Measurements from ENCODE around the gene BARHL1.

BARHL1 gene

GRCh38 chr9:132588098-132588497, 5.7 kb downstream of the BARHL1 start:
- peaks cover 11% of the 10 kb centered on the region for H3K4me1 ChIP-seq (ENCODE audit: control insufficient read depth, insufficient read depth, low read length, unreplicated experiment)
- H2AFZ ChIP-seq (ENCODE audit: low read length, unreplicated experiment), result no peak overlapping the region
- H3K27ac ChIP-seq (ENCODE audit: low read depth, low read length), result no peak overlapping the region
- H3K36me3 ChIP-seq (ENCODE audit: insufficient read depth, low read length), result no peaks in the 10 kb centered on the region
- H3K4me3 ChIP-seq (ENCODE audit: low read depth, low read length), result no peak overlapping the region
- H3K27me3 ChIP-seq (ENCODE audit: insufficient read depth, low read length), result peaks cover 82% of the 10 kb centered on the region
- no peaks in the 10 kb centered on the region for H3K79me2 ChIP-seq (ENCODE audit: control insufficient read depth, insufficient read depth, low read length, unreplicated experiment)

GRCh38 chr9:132588501-132589147, 6.2 kb downstream of the BARHL1 start:
- Histone ChIP-seq H3K4me1 (ENCODE audit: control insufficient read depth, insufficient read depth, low read length, unreplicated experiment) (peaks cover 11% of the 10 kb centered on the region), H3K4me3 (ENCODE audit: low read depth, low read length) (no peak overlapping the region), H3K27ac (ENCODE audit: low read depth, low read length) (no peak overlapping the region), H3K36me3 (ENCODE audit: insufficient read depth, low read length) (no peaks in the 10 kb centered on the region), H3K79me2 (ENCODE audit: control insufficient read depth, insufficient read depth, low read length, unreplicated experiment) (no peaks in the 10 kb centered on the region), H2AFZ (ENCODE audit: low read length, unreplicated experiment) (no peak overlapping the region), H3K27me3 (ENCODE audit: insufficient read depth, low read length) (peaks cover 77% of the 10 kb centered on the region)

- Histone ChIP-seq H3K4me1 (ENCODE audit: control insufficient read depth, insufficient read depth, low read length, unreplicated experiment) (peaks cover 11% of the 10 kb centered on the region), H3K36me3 (ENCODE audit: insufficient read depth, low read length) (no peaks in the 10 kb centered on the region), H2AFZ (ENCODE audit: low read length, unreplicated experiment) (no peak overlapping the region), H3K79me2 (ENCODE audit: control insufficient read depth, insufficient read depth, low read length, unreplicated experiment) (no peaks in the 10 kb centered on the region), H3K27me3 (ENCODE audit: insufficient read depth, low read length) (peaks cover 69% of the 10 kb centered on the region), H3K4me3 (ENCODE audit: low read depth, low read length) (no peak overlapping the region), H3K27ac (ENCODE audit: low read depth, low read length) (no peak overlapping the region)
Measured at GRCh38 chr9:132589148-132590036, 7.0 kb downstream of the BARHL1 start.

- Histone ChIP-seq H3K27ac (ENCODE audit: low read depth, low read length) (no peak overlapping the region), H3K4me1 (ENCODE audit: control insufficient read depth, insufficient read depth, low read length, unreplicated experiment) (peaks cover 6% of the 10 kb centered on the region), H2AFZ (ENCODE audit: low read length, unreplicated experiment) (no peak overlapping the region), H3K36me3 (ENCODE audit: insufficient read depth, low read length) (no peaks in the 10 kb centered on the region), H3K79me2 (ENCODE audit: control insufficient read depth, insufficient read depth, low read length, unreplicated experiment) (no peaks in the 10 kb centered on the region), H3K27me3 (ENCODE audit: insufficient read depth, low read length) (peaks cover 64% of the 10 kb centered on the region), H3K4me3 (ENCODE audit: low read depth, low read length) (no peak overlapping the region)
Measured at GRCh38 chr9:132590037-132590317, 7.6 kb downstream of the BARHL1 start.

DNA sequence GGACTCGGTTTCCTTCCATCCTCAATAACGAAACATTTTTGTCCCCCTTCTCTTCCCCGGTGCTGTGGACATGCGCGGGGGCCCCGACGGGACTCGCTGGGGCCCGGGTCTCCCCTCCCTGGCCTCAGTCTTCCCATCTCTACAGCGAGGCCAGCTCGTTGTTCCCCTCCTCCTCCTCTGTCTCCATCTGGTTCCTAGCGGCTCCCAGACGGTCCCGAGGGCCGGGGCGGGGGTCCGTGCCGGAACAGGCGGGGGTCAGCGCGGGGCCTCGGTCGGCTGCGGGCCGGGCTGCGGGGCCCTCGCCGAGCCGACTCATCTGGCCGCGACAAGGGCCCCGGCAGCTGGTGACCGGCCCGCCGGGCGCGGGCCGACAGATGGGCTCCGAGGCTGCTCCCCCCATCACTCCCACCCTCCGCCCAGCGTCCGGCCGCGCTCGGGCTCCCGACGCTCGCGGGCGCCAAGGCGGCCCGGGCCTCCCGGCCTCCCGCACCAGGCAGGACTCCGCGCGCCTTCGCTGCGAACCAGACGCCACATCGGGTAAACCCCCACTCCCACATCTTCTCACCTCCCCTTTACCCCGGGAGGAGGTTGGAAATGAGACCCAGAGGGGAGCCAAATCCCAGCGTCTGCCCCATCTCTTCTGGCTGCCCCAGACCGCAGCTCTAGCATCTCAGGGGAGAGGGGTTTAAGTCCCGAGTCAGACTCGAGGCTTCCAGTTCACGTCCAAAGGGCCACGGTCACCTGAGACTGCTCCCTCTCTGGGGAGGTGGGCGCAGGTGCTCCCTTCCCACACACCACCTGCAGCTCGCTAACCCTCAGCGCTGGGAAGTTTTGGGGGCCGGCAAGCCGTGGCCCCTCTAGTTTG, 8.1 kb downstream of the BARHL1 start:
- Histone ChIP-seq H3K4me3 (ENCODE audit: low read depth, low read length) (no peak overlapping the region), H3K4me1 (ENCODE audit: control insufficient read depth, insufficient read depth, low read length, unreplicated experiment) (peaks cover under 1% of the 10 kb centered on the region), H3K27me3 (ENCODE audit: insufficient read depth, low read length) (peaks cover 58% of the 10 kb centered on the region), H3K36me3 (ENCODE audit: insufficient read depth, low read length) (no peaks in the 10 kb centered on the region), H3K79me2 (ENCODE audit: control insufficient read depth, insufficient read depth, low read length, unreplicated experiment) (no peaks in the 10 kb centered on the region), H3K27ac (ENCODE audit: low read depth, low read length) (no peak overlapping the region), H2AFZ (ENCODE audit: low read length, unreplicated experiment) (no peak overlapping the region)

- Histone ChIP-seq H3K27ac (ENCODE audit: low read depth, low read length) (no peak overlapping the region), H3K79me2 (ENCODE audit: control insufficient read depth, insufficient read depth, low read length, unreplicated experiment) (no peaks in the 10 kb centered on the region), H2AFZ (ENCODE audit: low read length, unreplicated experiment) (no peak overlapping the region), H3K4me3 (ENCODE audit: low read depth, low read length) (no peak overlapping the region), H3K36me3 (ENCODE audit: insufficient read depth, low read length) (no peaks in the 10 kb centered on the region), H3K27me3 (ENCODE audit: insufficient read depth, low read length) (peaks cover 51% of the 10 kb centered on the region), H3K4me1 (ENCODE audit: control insufficient read depth, insufficient read depth, low read length, unreplicated experiment) (no peaks in the 10 kb centered on the region)
Measured at GRCh38 chr9:132591244-132591643, 8.8 kb downstream of the BARHL1 start.

DNA sequence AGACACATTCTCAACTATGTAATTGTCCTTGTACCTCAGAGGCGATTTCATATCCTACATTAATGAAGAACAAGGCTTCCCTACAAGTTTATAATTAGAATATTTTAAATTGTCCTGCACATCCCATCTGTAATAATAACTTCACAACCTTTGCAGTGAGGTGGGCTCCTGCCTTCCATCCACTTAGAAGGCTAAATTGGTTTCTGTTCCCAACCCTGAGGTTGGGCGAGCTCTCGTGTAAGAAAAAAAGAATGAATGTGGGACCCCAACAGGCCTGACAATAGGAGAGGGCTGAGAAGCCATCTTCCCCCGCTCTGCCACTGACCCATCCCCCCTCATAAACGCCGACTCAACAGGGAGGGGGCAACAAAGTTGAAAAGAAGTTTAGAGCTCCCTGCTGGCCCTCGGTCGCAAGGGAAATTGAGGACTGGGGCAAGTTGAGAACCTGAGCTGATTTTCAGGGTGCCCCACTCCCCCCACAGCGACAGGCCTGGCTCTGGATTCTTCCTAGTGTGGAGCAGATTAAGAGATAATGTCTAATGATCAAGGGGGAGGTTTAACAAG, 9.4 kb downstream of the BARHL1 start:
- Histone ChIP-seq H2AFZ (ENCODE audit: low read length, unreplicated experiment) (no peak overlapping the region), H3K36me3 (ENCODE audit: insufficient read depth, low read length) (no peaks in the 10 kb centered on the region), H3K27ac (ENCODE audit: low read depth, low read length) (no peak overlapping the region), H3K4me1 (ENCODE audit: control insufficient read depth, insufficient read depth, low read length, unreplicated experiment) (no peaks in the 10 kb centered on the region), H3K79me2 (ENCODE audit: control insufficient read depth, insufficient read depth, low read length, unreplicated experiment) (no peaks in the 10 kb centered on the region), H3K4me3 (ENCODE audit: low read depth, low read length) (no peak overlapping the region), H3K27me3 (ENCODE audit: insufficient read depth, low read length) (peaks cover 45% of the 10 kb centered on the region)

DNA sequence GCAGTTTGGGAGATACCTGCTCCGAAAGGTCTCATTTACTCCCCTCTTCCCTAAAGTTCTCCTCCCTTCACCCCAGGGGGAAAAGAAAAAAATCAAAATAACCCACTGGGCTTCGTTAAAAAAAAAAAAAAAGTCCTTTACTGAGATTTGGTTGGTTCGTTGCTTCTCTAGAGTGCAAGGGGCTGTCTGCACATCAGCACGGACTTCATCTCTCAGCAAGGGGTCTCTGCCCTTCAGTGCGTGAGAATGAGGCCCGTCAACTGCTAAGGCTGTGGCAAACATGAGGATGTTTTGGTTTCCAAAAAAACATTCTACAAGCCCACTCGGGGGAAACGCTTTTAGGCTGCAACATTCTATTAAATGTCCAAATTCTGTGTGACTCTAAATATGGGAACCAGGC, 10.0 kb downstream of the BARHL1 start:
- peaks cover 39% of the 10 kb centered on the region for H3K27me3 ChIP-seq (ENCODE audit: insufficient read depth, low read length)
- H2AFZ ChIP-seq (ENCODE audit: low read length, unreplicated experiment), result no peak overlapping the region
- H3K4me1 ChIP-seq (ENCODE audit: control insufficient read depth, insufficient read depth, low read length, unreplicated experiment), result no peaks in the 10 kb centered on the region
- H3K79me2 ChIP-seq (ENCODE audit: control insufficient read depth, insufficient read depth, low read length, unreplicated experiment), result no peaks in the 10 kb centered on the region
- H3K27ac ChIP-seq (ENCODE audit: low read depth, low read length), result no peak overlapping the region
- no peaks in the 10 kb centered on the region for H3K36me3 ChIP-seq (ENCODE audit: insufficient read depth, low read length)
- no peak overlapping the region for H3K4me3 ChIP-seq (ENCODE audit: low read depth, low read length)

DNA sequence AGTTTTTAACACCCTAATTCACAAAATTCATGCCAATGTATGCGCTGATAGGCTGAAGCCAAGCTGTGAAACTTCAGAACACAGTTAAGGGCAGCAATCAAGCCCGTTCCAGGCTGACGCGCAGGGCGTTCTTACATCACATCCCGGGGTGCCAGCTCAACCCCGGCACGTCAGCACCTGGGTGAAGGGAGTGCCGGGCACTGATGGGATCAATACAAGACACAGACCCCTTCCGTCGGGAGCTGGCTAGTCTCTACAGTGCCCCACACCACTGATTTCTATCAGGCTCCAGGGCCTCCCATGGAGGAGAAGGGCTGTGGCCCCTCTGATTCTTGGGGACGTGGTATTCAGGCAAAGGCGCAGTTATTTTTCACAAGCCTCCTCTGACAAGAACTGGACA, 12.0 kb downstream of the BARHL1 start:
- Histone ChIP-seq H3K4me3 (ENCODE audit: low read depth, low read length) (no peak overlapping the region), H3K27me3 (ENCODE audit: insufficient read depth, low read length) (peaks cover 19% of the 10 kb centered on the region), H3K27ac (ENCODE audit: low read depth, low read length) (no peak overlapping the region), H3K4me1 (ENCODE audit: control insufficient read depth, insufficient read depth, low read length, unreplicated experiment) (no peaks in the 10 kb centered on the region), H3K36me3 (ENCODE audit: insufficient read depth, low read length) (no peaks in the 10 kb centered on the region), H2AFZ (ENCODE audit: low read length, unreplicated experiment) (no peak overlapping the region), H3K79me2 (ENCODE audit: control insufficient read depth, insufficient read depth, low read length, unreplicated experiment) (no peaks in the 10 kb centered on the region)

GRCh38 chr9:132595319-132595718, 12.9 kb downstream of the BARHL1 start:
- H3K27me3 ChIP-seq (ENCODE audit: insufficient read depth, low read length), result peaks cover 10% of the 10 kb centered on the region
- H3K4me3 ChIP-seq (ENCODE audit: low read depth, low read length), result no peak overlapping the region
- H3K27ac ChIP-seq (ENCODE audit: low read depth, low read length), result no peak overlapping the region
- no peaks in the 10 kb centered on the region for H3K79me2 ChIP-seq (ENCODE audit: control insufficient read depth, insufficient read depth, low read length, unreplicated experiment)
- no peaks in the 10 kb centered on the region for H3K36me3 ChIP-seq (ENCODE audit: insufficient read depth, low read length)
- H2AFZ ChIP-seq (ENCODE audit: low read length, unreplicated experiment), result no peak overlapping the region
- no peaks in the 10 kb centered on the region for H3K4me1 ChIP-seq (ENCODE audit: control insufficient read depth, insufficient read depth, low read length, unreplicated experiment)

All from ACC112 (cell line).